ENCODE results near the gene RBM45.
"Not testable (repeated sequence)": the region's sequence is repeated elsewhere in the genome, so short reads cannot be mapped to it uniquely, and the experiment has no call there.

Gene RBM45, protein sequence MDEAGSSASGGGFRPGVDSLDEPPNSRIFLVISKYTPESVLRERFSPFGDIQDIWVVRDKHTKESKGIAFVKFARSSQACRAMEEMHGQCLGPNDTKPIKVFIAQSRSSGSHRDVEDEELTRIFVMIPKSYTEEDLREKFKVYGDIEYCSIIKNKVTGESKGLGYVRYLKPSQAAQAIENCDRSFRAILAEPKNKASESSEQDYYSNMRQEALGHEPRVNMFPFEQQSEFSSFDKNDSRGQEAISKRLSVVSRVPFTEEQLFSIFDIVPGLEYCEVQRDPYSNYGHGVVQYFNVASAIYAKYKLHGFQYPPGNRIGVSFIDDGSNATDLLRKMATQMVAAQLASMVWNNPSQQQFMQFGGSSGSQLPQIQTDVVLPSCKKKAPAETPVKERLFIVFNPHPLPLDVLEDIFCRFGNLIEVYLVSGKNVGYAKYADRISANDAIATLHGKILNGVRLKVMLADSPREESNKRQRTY

GRCh38 chr2:178112202-178113152, at the start of gene RBM45:
Gene RBM45 (plus strand): TSS chr2:178112437. CDS start chr2:178112547, 110 bp downstream.
- peak; percentile 86 for DNase-seq

GRCh38 chr2:178066324-178066723, 45.9 kb upstream of the RBM45 start:
- DNase-seq: no peak

DNA sequence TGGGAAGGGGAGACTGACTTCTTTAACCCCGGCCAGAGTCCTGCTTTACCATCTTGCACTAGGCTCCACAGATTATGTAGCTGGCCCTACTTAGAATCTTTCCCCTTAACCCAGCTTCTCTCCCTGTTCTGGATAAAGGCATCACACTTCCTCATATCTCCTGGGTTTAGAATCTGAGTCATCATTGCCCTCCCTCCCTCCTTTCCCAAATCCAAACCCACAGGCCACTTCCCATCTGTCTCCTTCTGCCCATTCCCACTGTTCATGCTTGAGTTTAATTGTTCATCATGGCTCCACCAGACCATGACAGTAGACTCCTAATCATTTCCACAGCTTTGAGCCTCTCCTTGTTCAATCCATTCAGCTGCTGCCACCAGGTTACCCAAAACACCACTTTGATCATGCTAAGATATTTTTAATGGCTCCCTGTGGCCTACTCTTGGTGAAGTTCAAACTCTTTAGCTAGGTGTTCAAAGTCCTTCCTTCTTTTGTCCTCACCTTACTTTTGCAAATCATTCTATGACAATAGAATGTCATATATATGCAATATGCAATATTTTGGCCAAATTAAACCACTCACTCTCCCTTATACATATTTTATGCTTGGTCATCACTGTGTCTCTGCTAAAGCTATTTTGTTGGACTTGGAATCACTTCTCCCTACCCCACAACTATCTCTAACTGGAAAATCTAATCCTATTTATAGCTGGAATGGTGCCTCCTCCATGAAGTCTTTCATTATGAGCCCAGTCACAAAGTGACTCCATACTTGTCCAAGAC, 45.2 kb upstream of the RBM45 start:
- no peak for DNase-seq

- no peak for DNase-seq
Measured at GRCh38 chr2:178068823-178069454, 43.3 kb upstream of the RBM45 start.

GRCh38 chr2:178069551-178069950, 42.7 kb upstream of the RBM45 start:
- DNase-seq: no peak

DNA sequence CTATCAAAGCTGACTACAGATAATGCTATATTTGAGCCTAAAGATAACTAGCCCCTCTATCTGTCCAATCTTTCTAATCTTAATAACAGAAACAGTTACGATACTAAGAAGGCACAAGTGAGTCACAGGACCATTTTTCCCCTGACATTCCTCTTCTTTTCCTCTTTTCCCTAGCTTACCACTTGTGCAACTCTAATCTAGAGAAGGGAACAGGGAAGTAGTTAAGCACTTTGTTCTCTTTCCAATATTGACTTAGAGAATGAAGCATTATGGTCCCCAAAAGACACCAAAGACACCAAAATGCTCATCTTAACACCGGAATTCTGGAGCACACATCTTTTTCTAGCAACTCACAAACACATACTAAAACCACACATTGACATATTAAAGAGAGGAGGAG, 41.4 kb upstream of the RBM45 start:
- no peak for DNase-seq

GRCh38 chr2:178072000-178072382, 40.2 kb upstream of the RBM45 start:
- DNase-seq: no peak

DNA sequence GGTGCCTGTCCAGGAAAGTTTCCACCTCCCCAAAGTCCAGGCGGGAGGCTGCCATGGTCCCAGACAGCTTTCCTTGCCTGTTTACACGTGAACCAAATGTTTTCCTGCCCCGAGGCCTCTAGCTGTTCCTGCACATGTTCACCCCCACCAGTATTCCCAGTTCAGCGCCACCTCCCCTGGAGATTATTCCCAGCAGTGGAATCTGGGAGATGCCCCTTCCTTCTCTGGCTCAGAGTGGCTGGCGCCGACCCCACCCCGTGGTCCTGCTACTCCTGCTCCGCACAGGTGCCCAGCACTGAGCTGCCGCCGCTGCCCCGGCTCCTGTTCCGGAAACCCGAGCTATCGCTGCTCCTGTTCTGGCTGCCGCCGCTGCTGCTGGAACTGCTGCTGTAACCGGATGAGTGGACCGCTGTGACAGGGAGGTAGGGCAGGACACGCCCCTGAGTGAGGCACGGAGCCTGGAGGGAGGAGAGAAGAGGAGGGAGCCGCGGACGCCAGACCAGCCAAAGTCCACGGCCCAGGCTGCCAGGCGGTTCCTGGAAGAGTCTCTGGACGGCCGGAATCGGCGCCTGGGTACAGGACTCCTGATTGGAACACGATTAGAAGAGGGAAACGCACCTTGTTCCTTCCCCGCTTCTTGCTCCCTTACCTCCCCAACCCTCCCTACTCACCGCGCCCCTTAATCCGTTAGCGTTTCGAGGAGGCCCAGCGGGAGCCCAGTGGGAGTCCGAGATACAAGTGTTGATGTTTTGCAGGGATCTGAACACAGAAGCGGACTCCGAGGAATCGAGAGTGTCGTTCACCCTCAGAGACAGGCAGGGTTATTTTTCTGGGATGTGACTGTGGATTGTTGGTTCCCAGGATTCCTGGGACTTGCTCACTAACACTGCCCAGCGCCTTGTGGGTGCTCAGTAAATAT, 39.6 kb upstream of the RBM45 start, which contains the start of gene PDE11A:
PDE11A (minus strand) TSS at position 395 of the 919 bp plus-strand sequence; CDS start at position 55, 340 bp downstream.
- peak; percentile 7 for DNase-seq

GRCh38 chr2:178074123-178075005, 37.9 kb upstream of the RBM45 start:
- no peak for DNase-seq

- no peak for DNase-seq
Measured at GRCh38 chr2:178075006-178075326, 37.3 kb upstream of the RBM45 start.

- DNase-seq: no peak
Measured at GRCh38 chr2:178076130-178076529, 36.1 kb upstream of the RBM45 start.

DNA sequence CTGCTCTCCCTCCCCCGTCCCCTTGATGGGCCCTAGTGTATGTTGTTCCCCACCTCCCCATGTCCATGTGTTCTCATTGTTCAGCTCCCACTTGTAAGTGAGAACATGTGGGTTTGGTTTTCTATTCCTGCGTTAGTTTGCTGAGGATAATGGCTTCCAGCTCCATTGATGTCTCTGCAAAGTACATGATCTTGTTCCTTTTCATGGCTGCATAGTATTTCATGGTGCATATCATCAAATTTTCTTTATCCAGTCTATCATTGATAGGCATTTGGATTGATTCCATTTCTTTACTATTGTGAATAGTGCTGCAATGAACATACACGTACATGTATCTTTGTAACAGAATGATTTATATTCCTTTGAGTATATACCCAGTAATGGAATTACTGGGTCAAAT, 33.0 kb upstream of the RBM45 start:
- not testable (repeated sequence) for DNase-seq

- no peak for DNase-seq
Measured at GRCh38 chr2:178082408-178083045, 29.7 kb upstream of the RBM45 start.

DNA sequence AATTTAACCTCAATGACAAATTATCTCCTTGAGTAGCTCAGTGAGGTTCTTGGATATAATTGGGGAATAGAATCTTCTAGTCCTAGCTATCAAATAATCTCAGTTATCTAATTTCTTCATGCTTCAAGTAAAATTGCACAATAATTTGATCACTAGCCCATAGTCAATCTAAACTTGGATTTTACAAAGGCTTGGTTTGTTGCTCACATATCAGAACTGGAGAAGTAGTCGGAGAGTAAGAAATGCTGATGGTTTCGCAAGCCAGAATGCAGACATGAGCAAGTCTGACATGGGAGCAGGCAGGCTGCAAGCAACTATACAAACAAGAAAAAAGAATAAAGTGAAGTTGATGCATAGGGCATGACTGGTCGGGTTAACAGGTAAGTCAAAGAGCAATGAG, 28.0 kb upstream of the RBM45 start:
- no peak for DNase-seq

- no peak for DNase-seq
Measured at GRCh38 chr2:178088774-178089270, 23.4 kb upstream of the RBM45 start.

DNA sequence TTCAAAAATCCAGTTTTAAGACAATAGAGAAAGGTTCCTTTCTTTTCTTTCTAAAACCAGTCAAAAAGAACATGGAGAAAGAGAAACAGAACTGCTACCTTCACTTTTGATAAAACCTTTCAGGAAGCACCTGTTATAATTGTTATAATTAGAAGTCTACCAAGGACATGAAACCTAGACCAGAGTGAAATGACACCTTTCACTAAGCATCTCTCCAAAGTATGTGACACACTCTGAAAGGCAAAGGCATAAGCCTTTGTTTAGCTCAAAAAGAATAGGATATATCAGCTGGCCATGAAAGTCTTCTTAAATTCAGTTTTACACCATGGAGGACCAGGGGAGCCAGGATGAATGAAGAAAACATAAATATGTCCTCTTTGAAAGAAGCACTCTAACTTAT, 18.8 kb upstream of the RBM45 start:
- no peak for DNase-seq

- DNase-seq: no peak
Measured at GRCh38 chr2:178101321-178102079, 10.7 kb upstream of the RBM45 start.

DNA sequence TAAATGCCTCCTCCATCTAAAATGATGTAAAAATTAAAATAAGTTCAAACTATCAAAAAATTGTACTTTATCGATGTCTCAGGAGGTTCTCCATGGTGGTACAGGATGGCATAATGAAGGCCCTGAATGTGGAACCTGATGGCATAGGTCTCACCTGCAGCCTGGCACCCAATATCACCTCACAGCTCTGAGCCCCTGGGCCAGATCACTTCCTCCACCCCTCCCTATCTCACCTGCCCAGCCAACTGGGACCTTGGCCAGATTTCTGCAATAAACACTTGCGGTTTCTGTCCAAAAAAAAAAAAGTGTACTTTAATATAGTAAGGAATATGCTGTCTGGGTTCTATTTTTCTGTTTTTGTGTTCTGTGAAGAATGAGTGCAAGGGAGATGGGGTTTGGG, 6.7 kb upstream of the RBM45 start:
- no peak for DNase-seq

- no peak for DNase-seq
Measured at GRCh38 chr2:178106053-178106452, 6.2 kb upstream of the RBM45 start.
